Measurements from ENCODE around the gene KIAA2012.

KIAA2012 gene

GRCh38 chr2:202249521-202250253 lies 176.6 kb downstream of the KIAA2012 start:
- DNase-seq, result no peak
- Histone ChIP-seq H3K4me3 (ENCODE audit: low read length) (no peak overlapping the region), H3K9me2 (replicated peaks; ENCODE audit: insufficient read depth, low read length) (no peaks in the 10 kb centered on the region), H3F3A (ENCODE audit: insufficient read depth, low read length) (peaks cover 3% of the 10 kb centered on the region; the same call in 1 of the 2 replicates), H4K20me1 (ENCODE audit: insufficient read depth, low read length) (no peaks in the 10 kb centered on the region), H2AFZ (ENCODE audit: low read length) (peak overlapping the region; percentile 84), H3K9ac (ENCODE audit: low read length) (no peak overlapping the region), H3K27ac (ENCODE audit: low read length) (peak overlapping the region; percentile 34; the same call in 1 of the 2 replicates), H3K79me2 (ENCODE audit: low read length) (no peaks in the 10 kb centered on the region), H3K4me2 (ENCODE audit: low read depth, low read length) (peak overlapping the region; percentile 38), H3K9me3 (replicated peaks; ENCODE audit: insufficient read depth, low read length) (no peaks in the 10 kb centered on the region), H3K27me3 (replicated peaks; ENCODE audit: insufficient read depth, low read length) (no peaks in the 10 kb centered on the region), H3K4me1 (ENCODE audit: low read length) (peaks cover 8% of the 10 kb centered on the region; the same call in 1 of the 2 replicates), H3K36me3 (replicated peaks; ENCODE audit: insufficient read depth, low read length) (no peaks in the 10 kb centered on the region)
- TF ChIP-seq CTCF (IDR thresholded peaks at IDR 0.05; ENCODE audit: low read length), result no peak
- no peak for TF ChIP-seq EZH2phosphoT487 (IDR thresholded peaks at IDR 0.05; ENCODE audit: low read length)
- no peak for TF ChIP-seq EZH2 (optimal IDR thresholded peaks at IDR 0.05; ENCODE audit: low read depth, low read length)

GRCh38 chr2:202251494-202251893 lies 178.4 kb downstream of the KIAA2012 start:
- Histone ChIP-seq H3K27ac (ENCODE audit: low read length) (no peak overlapping the region), H2AFZ (ENCODE audit: low read length) (no peak overlapping the region), H4K20me1 (ENCODE audit: insufficient read depth, low read length) (no peaks in the 10 kb centered on the region), H3K4me3 (ENCODE audit: low read length) (no peak overlapping the region), H3K9me2 (replicated peaks; ENCODE audit: insufficient read depth, low read length) (no peaks in the 10 kb centered on the region), H3K9me3 (replicated peaks; ENCODE audit: insufficient read depth, low read length) (no peaks in the 10 kb centered on the region), H3F3A (ENCODE audit: insufficient read depth, low read length) (peaks cover 3% of the 10 kb centered on the region; the same call in 1 of the 2 replicates), H3K36me3 (replicated peaks; ENCODE audit: insufficient read depth, low read length) (no peaks in the 10 kb centered on the region), H3K4me2 (ENCODE audit: low read depth, low read length) (no peak overlapping the region), H3K9ac (ENCODE audit: low read length) (no peak overlapping the region), H3K79me2 (ENCODE audit: low read length) (no peaks in the 10 kb centered on the region), H3K27me3 (replicated peaks; ENCODE audit: insufficient read depth, low read length) (no peaks in the 10 kb centered on the region), H3K4me1 (ENCODE audit: low read length) (peaks cover 8% of the 10 kb centered on the region; the same call in 1 of the 2 replicates)
- TF ChIP-seq EZH2 (optimal IDR thresholded peaks at IDR 0.05; ENCODE audit: low read depth, low read length) (no peak), CTCF (IDR thresholded peaks at IDR 0.05; ENCODE audit: low read length) (no peak), EZH2phosphoT487 (IDR thresholded peaks at IDR 0.05; ENCODE audit: low read length) (no peak)
- DNase-seq, result no peak
